EL (cell line): ENCODE results near the gene PLXNC1.

Experiments used
- DNase-seq: peaks from one replicate; pipeline ENCODE4 v3.0.0-alpha.2; 2016

Gene PLXNC1

DNA sequence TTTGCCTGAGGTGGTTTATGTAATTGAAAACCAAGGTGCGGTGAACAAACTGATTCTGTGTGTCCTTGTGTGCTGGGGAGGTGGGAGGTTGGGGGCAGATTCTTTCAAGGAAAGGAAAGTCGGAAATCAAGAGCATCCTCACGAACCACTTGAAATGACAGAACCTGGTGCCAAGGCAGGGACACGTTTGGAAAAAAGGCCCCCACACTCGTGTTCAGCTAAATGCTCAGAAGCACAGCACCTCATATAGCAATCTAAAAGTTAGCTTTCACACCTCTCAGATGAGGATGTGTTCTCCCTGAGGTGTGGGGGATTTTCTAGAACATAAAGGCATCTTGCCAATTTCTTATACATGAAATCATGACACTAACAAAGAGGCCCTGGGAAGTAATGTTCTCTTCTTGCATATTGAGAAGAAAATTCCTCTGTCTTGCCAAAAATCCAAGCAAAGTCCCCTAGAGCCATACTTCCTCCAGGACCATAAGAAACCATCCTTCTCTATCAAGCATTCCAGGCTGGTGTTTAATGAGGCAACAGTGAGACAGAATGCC is 119.6 kb downstream of the PLXNC1 start:
- DNase-seq, result peak; percentile 35

DNA sequence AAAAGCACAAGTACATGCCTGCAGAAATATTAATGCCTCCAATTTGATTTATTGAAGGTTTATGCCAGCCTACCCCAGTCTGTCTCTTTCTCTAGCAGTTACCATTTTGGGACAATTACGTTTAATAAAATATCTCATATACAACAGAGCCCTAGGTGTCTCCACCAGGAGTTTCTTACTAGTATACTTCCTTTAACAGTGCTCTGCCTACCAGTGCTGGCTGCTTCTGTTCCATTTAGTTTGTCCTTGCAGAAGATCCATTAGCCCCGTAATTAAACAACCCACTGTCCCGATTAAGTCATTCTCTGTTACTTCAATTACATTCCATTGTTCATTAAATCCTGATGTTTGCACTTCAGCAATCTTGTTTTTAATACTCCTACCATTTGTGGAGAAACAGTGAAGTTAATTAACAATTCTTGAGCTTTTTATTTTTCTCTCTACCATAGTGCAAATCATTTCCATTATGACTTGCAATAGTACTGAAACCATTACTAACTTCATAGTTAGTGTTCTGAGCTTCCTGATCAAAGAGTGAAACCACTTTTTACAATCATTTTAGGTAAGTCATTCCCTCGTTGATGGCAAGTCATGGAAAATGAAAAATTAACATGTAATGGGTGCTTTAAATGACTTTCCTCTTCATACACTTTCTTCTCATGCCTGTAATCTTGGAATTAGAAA is 121.1 kb downstream of the PLXNC1 start:
- no peak for DNase-seq

DNA sequence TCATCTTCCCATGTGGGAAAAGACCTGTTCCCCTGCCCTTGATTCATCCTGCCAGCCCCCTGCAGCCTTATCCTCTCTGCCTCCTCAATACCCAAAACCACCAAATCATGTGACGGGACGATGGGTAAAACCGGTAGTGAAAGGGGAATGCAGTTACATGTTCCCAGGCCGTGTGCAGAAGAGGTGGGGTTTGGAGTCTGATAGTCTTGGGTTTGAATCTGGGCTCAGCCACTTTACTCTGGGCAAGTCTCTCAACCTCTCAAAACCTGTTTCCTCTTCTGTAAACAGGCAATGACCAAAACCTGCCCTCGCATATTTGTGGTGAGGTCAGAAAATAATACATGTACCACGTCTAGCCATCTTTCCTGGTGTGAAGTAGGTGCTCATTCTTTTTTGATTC is 123.0 kb downstream of the PLXNC1 start:
- no peak for DNase-seq

DNA sequence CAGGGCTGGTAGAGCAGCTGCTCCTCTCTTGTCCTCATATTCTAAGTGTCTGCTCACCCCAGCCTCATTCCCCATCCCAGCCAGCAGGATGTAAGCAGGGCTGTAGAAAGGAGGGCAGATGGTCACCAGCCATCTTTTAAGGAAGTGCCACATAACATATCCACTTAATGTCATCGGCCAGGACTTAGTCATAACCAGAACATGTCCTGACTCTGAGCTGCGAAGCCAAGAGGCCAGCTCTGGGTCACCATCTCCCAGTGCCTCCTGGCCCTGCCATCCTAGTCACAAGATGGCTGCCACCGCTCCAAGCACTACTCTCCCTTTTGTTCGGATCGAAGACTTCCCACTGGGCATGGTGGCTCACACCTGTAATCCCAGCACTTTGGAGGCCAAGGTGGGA is 123.9 kb downstream of the PLXNC1 start:
- DNase-seq, result no peak

DNA sequence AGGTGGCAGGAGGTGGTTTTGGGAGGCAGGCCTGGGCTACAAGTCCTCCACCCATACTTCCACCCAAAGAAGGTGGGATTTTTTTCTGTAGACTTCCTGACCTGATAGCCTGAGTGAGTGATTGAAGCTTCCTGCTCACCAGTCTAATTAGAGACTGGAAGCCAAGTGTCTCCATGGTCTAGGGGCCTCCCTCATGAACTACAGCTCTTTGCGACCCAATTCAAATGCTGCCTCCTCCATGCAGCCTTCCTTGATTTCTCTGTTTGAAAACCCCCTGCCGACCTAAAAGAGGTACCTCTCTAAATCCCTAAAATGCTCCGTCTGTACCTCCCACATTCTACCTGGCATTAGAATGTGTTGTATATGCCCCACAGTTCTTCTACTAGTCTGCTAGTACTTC is 124.9 kb downstream of the PLXNC1 start:
- DNase-seq, result no peak

DNA sequence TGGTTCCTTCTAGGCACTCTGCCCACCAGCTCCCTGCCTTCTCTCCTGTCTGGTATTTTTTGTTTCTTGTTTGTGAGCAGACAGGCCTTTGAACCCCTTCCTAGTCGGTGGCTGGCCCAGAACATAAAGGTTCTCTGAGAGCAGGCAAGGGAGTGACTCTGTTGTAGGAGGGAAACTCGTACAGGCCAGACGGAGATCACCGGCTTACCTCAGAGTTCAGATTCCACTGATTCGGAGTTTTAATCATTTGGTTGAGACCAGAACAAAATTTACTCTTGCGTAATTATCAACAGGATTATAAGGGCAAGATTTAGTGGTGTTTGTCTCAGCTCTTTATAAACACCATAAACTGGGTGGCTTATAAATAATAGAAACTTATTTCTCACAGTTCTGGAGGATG is 128.3 kb downstream of the PLXNC1 start:
- DNase-seq, result no peak

DNA sequence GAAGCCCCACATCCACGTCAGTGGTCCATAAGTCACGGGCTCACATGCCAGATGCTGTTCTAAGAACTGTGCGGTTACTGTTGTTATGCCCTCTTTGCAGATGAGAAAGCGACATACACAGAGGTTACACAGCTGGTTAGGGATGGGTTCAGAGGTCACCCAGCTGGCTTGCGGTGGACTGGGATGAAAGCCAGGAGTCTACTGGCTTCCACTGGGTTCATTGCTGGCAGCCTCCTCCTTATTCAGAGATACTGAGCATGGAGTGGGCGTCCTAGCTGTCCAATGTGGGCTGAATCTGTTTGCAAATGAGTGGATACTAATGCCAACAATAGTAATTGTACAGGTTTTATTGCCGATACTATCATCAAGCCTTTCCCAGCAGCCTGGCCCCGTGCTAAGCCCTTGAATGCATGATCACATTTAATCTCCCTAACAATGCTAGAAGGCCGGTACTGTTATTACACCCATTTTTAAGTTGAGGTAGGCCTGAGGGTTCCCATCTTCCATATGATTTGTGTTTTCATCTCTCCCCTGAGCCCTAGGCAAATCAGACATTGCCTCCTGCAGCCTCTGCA is 129.1 kb downstream of the PLXNC1 start:
- DNase-seq, result no peak

DNA sequence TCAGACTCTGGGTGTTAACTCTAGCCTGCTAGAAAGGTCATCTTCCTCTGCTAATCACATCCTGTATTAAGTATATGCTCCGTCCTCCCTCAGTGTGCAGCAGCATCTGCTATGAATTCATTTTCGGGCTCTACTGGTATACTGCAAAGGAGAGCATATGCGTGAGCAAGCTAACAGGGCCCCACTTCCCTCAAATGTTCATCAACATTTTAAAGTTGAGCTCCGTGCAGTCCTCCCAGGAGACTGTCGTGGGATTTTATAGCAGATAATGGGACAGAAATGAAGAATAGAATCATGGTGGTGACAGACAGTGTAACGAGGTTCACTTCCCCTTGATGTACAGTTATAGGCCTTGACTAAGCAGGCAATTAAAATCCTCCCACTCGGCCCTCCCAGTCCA is 131.7 kb downstream of the PLXNC1 start:
- no peak for DNase-seq

DNA sequence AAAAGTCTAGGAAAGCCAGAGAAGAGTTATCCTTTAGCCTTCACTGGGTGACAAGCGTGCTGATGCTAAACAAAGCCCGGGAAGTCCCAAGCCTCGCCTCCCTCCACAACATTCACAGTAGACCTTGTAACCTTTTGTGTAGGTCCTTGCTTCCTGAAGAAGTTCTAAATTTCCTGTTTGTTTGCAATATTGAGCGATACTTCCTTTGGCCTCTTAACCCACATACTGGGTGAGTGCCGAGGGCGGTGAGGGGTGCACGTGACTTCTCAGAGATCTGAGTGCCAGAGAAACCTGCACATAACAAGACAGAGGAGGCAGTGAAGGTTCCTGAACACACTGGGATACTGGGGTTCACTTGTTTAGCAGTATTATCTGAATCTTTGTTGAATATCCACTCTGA is 134.3 kb downstream of the PLXNC1 start:
- no peak for DNase-seq

DNA sequence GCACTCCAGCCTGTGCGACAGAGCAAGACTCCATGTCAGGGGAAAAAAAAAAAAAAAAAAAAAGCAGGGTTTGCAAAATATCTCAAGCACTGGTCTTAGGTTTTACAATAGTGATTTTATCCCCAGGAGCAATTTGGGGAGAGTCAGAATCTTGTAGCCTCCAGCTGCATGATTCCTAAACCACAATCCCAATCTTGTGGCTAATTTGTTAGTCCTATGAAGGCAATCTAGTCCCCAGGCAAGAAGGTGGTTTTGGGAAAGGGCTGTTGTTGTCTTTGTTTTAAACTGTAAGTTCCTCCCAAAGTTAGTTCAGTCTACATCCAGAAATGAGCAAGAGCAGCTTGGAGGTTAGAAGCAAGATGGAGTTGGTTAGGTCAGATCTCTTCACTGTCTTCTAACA is 135.7 kb downstream of the PLXNC1 start:
- DNase-seq, result no peak

DNA sequence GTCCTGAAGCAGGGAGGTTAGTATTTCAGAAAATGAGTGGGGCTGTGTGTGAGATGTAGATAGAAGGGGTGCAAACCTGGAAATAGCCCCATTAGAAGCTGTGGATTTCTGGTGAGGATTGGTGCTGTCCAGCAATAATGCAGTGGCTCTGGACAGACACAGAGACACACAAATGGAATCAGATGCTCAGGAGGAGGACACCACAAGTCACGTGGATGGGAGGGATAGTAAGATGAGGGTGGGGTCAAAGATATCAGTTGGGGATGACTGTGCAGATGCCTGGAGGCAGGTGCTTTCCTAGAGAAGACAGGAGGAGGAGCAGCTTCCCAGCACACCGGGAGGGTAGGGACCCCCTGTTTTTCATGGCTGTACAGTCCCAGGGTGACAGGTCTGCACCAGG is 136.5 kb downstream of the PLXNC1 start:
- DNase-seq, result no peak

DNA sequence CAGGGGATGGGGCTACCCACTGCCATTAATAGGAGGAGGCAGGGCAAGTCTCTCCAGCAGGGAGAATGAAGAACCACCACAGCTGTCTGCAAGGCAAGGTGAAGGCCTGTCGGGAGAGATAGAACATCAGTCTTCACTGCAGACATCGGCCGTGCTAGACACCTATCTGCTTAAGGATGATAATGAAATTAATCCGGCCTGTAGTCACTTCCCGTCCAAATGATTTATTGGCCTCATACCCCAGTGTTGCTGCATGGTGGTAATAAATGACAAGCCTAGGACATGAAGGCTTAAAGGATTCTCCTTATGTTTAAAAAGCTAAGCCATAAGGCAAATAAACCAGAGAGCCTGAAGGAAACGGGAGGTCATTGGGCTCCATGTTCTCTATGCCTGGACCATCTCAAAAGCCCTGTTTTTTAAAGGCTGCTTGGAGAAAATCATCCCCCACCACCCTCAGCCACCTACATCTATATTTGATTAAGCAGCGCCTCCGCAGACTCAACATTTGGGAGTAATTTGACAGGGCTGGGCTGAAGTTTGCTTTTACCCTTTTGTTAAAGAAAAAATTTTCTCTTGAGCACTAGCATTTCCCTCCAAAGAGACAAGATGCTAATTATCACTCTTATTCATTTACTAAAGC is 137.7 kb downstream of the PLXNC1 start:
- DNase-seq, result no peak

DNA sequence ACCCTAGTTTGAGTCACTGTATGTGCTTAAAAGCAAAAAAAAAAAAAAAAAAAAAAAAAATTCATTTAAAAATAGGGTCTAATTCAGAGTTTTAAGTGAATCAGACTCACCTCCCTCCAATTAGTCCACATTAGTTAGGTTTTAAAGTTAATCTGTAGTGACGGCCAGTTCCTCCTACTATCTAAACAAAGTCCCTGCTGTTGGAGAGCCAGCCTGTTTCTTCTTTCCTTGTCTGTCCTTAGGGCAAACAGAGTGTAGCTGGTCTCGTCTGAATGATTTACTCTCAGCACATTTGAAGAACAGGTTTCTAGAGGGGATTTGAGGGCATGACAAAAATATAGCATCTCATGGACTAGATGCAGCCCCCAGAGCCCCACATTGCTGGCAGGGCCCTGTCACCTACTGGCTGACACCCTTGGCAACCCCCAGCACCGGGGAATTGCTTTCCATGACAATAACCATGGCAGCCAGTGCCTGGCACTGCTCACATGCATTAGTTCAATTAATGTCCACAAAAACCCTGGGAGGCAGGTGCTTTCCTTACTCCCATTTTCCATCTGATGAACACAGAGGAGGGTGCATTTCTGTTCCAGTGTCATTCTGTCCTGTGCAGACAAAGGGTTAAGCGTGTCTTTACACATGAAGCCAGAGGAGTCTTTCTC is 138.3 kb downstream of the PLXNC1 start:
- DNase-seq, result no peak

DNA sequence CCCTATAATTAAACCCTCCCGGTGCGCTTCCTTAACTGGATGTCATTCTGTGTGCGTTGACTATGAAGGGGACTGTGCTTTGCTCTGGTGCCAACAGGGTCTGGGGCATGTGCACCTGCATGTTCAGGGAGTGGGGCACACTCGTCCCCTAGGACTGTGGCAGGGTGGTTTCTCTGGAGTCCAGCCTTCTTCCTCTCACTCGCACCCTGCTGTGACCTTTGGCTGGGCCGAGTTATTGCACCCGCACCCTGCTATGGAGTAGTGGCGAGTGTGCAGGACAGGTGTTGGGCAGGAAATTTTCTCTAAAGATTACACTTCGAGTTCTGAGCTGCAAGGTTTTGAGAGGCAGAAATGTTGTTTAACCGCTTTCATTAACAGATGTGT is 138.9 kb downstream of the PLXNC1 start:
- DNase-seq, result no peak

DNA sequence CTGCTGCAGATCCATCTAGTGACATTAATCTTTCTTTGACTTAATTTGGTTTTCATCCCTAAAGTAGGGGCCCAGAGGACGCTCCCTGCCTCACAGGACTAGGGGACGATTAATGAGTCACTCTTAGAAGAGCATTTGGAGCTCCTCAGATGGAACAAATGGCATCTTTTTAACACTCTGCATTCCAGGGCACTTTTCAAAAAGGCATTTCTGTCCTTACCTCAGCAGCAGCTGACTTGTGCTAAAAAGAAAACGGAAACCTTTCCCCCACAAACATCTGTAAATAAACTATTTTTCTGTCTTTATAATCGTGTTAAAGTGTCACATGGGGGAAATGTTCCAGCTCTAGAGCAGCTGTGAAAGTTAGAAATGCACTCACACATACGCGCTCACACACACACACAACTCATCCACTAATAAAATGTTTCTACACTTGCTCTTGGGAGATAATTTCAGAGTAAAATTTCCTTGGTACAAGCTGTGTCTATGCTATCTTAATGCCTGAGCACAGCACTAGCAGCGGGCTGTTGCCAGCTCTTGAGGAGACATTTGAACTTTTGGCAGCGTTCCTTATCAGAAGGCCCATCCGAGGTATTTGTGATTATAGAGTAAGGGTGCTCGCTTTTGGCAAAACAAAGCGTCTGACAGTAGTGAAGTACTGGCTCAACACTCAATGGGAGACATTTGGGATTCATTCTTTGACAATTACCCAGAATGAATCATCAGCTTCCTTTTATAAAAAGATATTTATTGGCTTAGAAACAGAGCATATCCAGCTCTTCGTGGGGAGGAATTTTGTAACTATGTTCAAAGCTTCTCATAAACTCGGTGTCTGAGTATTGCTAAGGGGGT is 141.3 kb downstream of the PLXNC1 start:
- DNase-seq, result peak; percentile 90

DNA sequence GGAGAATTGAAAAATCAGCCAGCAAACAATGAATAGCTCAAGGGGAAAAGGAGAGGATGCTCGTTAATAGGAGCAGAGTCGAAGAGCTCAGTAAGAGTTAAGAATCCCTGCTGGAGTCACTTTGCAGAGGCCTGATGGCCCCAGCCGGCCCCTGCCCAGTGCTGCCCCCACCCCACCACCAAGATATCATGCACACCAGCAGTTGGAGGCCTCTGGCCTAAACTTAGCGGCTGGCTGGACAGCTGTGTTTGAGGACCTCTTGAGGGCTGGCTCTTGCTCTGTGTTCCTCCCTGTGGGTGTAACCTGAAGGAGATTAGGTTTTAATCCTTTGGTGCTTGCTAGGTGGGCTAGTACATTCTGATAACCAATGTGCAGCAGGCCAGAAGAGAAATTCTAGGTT is 142.0 kb downstream of the PLXNC1 start:
- DNase-seq, result peak; percentile 11

DNA sequence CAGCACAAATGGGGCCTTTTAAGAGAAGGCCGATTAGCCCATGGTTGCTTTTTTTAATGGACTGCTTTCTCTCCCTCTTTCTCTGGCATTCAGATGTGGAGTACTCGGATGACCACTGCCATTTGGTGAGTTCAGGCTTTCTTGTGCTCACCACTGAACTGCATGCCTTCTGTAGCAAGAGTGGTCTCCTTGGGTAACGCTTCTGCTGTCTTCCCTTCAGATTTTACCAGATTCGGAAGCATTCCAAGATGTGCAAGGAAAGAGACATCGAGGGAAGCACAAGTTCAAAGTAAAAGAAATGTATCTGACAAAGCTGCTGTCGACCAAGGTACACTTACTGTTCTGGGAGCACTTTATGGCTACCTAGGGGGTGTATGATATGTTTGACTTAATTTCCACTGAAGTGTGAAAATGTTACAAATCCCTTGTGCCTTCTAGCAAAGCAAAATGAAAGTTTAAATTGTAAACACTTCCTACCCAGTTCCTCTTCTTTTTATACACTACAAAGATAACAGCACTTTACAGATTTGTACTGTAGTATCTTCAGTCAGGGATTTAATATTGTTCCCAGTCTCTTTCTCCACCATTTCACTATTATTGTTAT is 148.8 kb downstream of the PLXNC1 start:
- DNase-seq, result no peak

DNA sequence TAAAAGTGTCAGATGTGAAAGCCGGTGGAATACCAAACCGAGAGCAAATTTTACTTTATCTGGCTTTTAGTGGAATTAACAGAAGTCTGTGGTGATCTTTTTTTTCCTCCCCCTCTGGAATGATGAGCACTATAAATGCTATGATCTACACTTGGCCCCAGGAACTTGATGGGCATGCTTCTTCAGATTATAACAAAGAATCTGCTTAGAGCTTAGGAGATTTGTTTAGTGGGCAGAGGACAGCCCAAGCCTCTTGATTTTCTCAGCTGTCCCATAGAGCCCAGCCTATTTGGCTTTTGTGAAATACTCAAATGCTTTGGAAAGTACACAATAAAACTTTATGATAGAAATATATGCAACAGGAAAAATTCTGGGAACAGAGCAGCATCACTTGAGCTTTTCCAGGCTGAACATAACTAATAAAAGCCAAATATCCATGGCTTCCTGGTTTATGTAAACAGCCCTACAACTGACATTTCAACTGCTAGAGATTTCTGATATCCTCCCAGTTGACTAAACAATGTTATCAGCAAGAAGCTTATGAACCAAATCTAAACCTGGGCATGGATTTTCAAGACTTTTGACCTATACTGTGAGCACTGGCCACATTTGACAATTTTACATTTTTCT is 149.6 kb downstream of the PLXNC1 start:
- DNase-seq, result no peak

DNA sequence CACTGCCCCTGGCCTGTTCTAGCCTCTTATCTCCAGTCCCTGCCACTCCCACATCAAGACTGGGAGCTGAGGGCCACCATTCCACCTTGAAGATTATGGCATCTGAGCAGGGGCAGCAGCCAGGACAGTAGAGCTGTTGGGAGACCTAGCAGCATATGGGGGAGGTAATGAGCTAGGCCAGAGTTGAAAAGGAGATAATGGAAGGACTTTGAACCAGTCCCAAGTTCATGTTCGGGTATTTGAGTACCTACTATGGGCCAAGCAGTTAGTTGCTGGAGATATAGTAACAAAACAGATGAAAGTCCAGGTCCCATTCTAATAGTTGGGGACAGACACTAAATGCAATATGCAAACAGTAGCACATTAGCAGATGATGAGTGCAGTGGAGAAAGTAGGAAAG is 151.5 kb downstream of the PLXNC1 start:
- no peak for DNase-seq

DNA sequence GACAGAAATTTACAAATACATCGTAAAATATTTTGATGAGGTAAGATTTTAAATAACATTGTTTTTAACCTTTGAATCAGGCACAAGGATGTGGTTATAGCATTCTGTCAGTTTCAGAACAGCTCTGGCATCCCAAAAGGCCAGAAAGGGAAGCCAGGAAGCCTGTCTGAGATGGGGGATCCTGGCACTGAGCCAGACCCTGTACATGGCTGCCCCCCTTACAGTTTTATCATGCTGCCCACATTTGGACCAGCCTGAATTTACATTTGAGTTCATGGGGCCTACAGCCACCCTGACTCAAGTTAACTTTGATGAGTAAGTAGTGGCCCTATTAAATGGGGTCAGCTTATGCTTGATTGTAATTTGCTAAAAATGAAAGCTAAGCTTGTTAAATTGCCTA is 155.6 kb downstream of the PLXNC1 start:
- DNase-seq, result no peak

DNA sequence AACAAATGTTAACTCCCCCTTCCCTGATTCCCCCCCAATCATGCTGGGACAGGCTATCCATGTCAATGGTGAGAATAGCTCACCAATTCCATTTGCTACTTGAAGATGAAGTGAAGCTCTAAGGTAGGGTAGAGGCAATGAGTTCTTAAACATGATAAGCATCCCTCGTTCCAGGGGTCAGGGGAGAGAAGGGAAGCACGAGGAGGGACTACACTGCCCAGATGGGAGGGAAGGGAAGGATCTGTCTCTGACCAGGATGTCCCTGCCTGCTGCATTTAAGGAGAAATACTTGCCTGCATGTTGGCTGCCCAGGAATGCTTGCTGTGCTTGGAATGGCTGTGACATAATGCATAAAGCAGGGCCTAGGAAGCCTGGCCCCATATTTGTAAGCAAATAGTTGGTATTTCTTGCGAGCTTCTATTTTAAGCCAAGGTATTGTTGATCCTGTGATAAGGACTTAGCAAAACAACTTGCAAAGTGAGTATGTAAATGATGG is 156.2 kb downstream of the PLXNC1 start:
- peak; percentile 69 for DNase-seq
